Measurements from ENCODE around the gene TRPV5.

Gene TRPV5

DNA sequence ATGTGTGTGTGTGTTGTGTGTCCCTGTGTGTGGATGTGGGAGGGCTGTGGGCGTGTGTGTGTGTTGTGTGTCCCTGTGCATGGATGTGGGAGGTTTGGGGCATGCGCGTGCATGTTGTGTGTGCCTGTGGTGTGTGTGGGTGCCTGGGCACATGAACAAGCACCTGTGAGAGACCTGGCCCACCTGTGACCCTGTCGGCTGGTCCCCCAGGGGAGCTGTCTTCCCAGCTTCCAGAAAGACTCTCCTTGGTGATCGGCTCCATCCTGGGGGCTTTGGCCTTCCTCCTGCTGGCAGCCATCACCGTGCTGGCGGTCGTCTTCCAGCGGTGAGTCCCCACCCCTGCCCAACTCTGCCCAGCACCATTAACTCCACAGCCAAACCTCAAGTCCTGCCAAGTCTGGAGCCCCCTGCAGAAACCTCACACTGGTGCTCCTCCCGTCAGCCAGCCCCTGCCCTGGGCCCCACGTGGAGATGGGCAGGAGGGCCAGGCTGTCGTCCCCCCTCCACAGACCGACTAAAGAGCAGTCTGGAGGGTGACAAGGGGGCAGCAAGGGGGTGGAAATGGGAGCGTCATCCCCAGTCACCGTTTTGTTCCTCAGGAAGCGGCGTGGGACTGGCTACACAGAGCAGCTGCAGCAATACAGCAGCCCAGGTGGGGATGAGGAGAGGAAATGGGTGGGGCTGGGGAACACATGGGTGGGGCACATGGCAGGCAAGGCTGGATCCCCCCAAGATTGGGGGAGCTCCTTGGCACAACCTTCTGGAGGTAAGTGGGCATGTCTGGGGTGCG is 66.0 kb downstream of the TRPV5 start:
- TF ChIP-seq CTCF (IDR thresholded peaks at IDR 0.05; ENCODE audit: insufficient read depth, missing control alignments) = no peak
- DNase-seq (ENCODE audit: insufficient read length, low spot score) = no peak
- no peak for FAIRE-seq

DNA sequence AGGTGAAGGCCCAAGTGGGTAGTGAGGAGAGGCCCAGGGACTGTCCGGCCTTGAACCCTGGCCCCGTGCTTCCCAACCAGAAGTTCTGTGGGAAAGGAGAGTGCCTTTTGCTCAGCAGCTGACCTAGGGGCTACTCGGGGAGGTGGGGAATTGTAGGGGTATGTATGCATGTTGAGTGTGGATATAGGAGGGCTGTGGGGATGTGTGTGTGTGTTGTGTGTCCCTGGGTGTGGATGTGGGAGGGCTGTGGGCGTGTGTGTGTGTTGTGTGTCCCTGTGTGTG is 66.5 kb downstream of the TRPV5 start:
- FAIRE-seq = no peak
- TF ChIP-seq CTCF (IDR thresholded peaks at IDR 0.05; ENCODE audit: insufficient read depth, missing control alignments) = no peak
- no peak for DNase-seq (ENCODE audit: insufficient read length, low spot score)

DNA sequence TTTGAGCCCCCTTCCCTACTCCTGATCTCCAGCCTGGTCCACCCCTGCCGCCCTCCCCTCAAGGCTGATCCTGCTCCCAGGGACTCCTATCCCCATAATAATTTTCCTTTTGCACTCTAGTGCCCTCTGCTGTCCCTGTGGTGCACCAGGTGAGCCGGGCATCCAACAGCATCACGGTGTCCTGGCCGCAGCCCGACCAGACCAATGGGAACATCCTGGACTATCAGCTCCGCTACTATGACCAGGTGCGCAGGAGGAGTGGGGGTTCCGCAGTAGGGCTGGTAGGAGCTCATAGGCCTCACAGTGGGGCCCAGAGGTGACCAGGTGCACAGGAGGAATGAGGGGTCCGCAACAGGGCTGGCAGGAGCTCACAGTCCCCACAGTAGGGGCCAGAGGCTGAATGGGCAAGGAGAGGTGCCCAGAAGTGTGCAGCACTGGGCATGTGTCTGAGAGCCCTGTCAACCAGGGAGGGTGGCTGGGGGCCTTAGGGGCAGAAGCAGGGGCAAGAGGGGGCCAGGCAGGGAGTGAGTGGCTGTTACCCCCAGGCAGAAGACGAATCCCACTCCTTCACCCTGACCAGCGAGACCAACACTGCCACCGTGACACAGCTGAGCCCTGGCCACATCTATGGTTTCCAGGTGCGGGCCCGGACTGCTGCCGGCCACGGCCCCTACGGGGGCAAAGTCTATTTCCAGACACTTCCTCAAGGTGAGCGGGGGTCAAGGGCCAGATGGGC is 67.0 kb downstream of the TRPV5 start:
- FAIRE-seq (no peak), DNase-seq (ENCODE audit: insufficient read length, low spot score) (peak; percentile 75)
- TF ChIP-seq CTCF (IDR thresholded peaks at IDR 0.05; ENCODE audit: insufficient read depth, missing control alignments) = peak; percentile 63

- no peak for FAIRE-seq
- TF ChIP-seq CTCF (IDR thresholded peaks at IDR 0.05; ENCODE audit: insufficient read depth, missing control alignments) = no peak
- no peak for DNase-seq (ENCODE audit: insufficient read length, low spot score)
These were observed 67.8 kb downstream of the TRPV5 start for GRCh38 chr7:142865766-142866165.

DNA sequence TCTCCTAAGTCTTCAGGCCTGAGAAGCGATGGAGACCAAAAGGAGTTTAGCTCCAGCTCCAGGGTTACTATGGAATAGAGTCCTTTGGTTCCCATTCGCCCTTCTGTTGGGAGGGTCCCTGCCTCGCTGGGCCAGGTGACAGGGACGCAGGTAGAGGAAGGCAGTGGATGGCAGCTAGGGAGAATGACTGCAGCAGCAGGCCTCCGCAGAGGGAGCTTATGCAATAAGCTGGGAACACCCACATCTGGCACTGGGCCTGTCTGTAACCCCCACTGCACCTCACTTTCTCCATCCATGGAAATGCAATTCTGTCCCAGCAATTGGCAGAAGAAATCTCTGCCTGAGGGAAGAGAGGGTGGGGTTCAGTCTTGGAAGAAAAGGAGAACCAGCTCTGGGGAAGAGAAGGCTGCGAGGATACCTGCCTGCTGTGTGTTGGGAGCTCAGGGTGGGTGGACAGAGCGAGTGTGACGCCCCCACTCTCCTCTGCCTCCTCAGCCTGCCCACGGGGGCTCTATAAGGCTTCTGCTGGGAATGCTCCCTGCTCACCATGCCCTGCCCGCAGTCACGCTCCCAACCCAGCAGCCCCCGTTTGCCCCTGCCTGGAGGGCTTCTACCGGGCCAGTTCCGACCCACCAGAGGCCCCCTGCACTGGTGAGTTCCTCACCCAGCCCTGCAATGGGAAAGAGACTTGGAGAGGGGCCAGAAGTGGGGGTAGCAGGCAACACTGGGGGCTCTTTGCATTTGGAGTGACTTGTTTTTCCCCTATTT is 68.4 kb downstream of the TRPV5 start:
- no peak for DNase-seq (ENCODE audit: insufficient read length, low spot score)
- no peak for TF ChIP-seq CTCF (IDR thresholded peaks at IDR 0.05; ENCODE audit: insufficient read depth, missing control alignments)
- no peak for FAIRE-seq

GRCh38 chr7:142863891-142864685 is 69.5 kb downstream of the TRPV5 start:
- DNase-seq (ENCODE audit: insufficient read length, low spot score) (no peak), FAIRE-seq (no peak)
- no peak for TF ChIP-seq CTCF (IDR thresholded peaks at IDR 0.05; ENCODE audit: insufficient read depth, missing control alignments)

Data from D721Med (cell line).